HEK293T (cell line): ENCODE measurements around the gene SLC13A4.

Experiments
- BHLHE40 ChIP-seq: fragments of 450-650 bp; IDR thresholded peaks from 2 replicates; pipeline ENCODE4 v1.6.1; 2016; ENCODE audit warnings: mild to moderate bottlenecking, moderate library complexity, borderline replicate concordance
- CTBP1 ChIP-seq: fragments of 450-650 bp; IDR thresholded peaks from 2 replicates; pipeline ENCODE4 v1.6.1; 2016; ENCODE audit warnings: borderline replicate concordance
- ELF4 ChIP-seq: fragments of 450-650 bp; IDR thresholded peaks from 2 replicates; pipeline ENCODE4 v1.6.1; 2017; ENCODE audit warnings: antibody characterized with exemption
- FOXA1 ChIP-seq: fragments of 450-650 bp; IDR thresholded peaks from 2 replicates; pipeline ENCODE4 v1.6.1; 2016; ENCODE audit warnings: mild to moderate bottlenecking
- FOXK2 ChIP-seq: fragments of 450-650 bp; IDR thresholded peaks from 2 replicates; pipeline ENCODE4 v1.6.1; 2016; ENCODE audit warnings: mild to moderate bottlenecking
- FOXM1 ChIP-seq: fragments of 450-650 bp; IDR thresholded peaks from 2 replicates; pipeline ENCODE4 v1.6.1; 2017; ENCODE audit warnings: mild to moderate bottlenecking, borderline replicate concordance
- HDGF ChIP-seq: fragments of 450-650 bp; IDR thresholded peaks from 2 replicates; pipeline ENCODE4 v1.6.1; 2017; ENCODE audit warnings: antibody characterized with exemption, borderline replicate concordance
- L3MBTL2 ChIP-seq: fragments of 450-650 bp; conservative IDR thresholded peaks from 2 replicates; pipeline ENCODE4 v1.6.1; 2016; ENCODE audit warnings: mild to moderate bottlenecking
- LEF1 ChIP-seq: fragments of 450-650 bp; IDR thresholded peaks from 2 replicates; pipeline ENCODE4 v1.6.1; 2017; ENCODE audit warnings: mild to moderate bottlenecking, borderline replicate concordance
- NFRKB ChIP-seq: fragments of 450-650 bp; IDR thresholded peaks from 2 replicates; pipeline ENCODE4 v1.6.1; 2016; ENCODE audit warnings: mild to moderate bottlenecking, moderate library complexity
- SP1 ChIP-seq: fragments of 450-650 bp; IDR thresholded peaks from 2 replicates; pipeline ENCODE4 v1.6.1; 2017
- SUZ12 ChIP-seq: fragments of 450-650 bp; IDR thresholded peaks from 2 replicates; pipeline ENCODE4 v1.6.1; 2016; ENCODE audit warnings: mild to moderate bottlenecking
- TARDBP ChIP-seq: fragments of 450-650 bp; IDR thresholded peaks from 2 replicates; pipeline ENCODE4 v1.6.1; 2016
- ZNF384 ChIP-seq: fragments of 450-650 bp; IDR thresholded peaks from 2 replicates; pipeline ENCODE4 v1.6.1; 2016

DNA sequence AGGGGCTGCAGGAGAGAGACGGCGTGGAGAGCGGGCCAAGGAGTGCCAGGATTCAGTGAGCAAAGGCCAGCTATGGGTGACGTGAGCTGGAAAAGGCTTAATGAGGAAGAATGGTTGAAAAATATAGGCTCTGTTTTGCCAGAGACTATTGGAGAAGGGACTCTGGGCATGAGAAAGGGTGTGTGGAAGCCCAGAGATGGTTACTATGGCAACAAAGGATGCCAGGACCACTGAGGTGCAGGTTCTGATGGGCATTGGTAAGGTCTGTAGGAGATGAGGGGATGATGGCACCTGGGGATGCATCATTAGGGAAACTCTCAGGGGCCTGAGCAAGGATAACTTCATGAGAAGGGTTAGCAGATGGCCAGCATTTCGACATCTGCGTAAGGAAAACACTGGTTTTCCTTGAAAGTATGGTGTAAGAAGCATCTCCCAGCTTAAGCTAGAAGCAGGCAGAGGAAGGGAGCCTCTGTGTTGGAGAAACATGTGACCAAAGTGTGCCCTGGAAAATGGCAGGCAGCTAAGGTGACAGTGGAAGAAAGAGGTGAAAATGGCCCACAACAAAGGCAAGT lies 42.2 kb upstream of the SLC13A4 start:
- TF ChIP-seq HDGF (no peak), ELF4 (no peak), ZNF384 (no peak), BHLHE40 (no peak), FOXA1 (no peak), SUZ12 (no peak), L3MBTL2 (no peak), LEF1 (no peak), SP1 (no peak), FOXM1 (no peak), TARDBP (no peak), FOXK2 (no peak), NFRKB (no peak), CTBP1 (no peak)
